H9 (cell line): ENCODE data around the gene PKNOX2. TPM values are rescaled to one million over a fixed set of nuclear protein-coding genes. Genes with fewer than 3 reads are reported as not detected.

Experiments used
- DNase-seq: peaks from one replicate; pipeline ENCODE4 v3.0.0-alpha.2; 2017
- H2AFZ ChIP-seq: one replicate; pipeline ENCODE4 v1.6.1; 2013; ENCODE audit warnings: mild to moderate bottlenecking, low read length, control low read depth, moderate library complexity
- H2AK5ac ChIP-seq: 2 replicates; pipeline ENCODE4 v1.6.1; 2013; ENCODE audit warnings: low read length, control low read depth, mixed read lengths; ENCODE audit not compliant: insufficient read length
- H2BK120ac ChIP-seq: one replicate; pipeline ENCODE4 v1.6.1; 2013; ENCODE audit warnings: low read depth, mild to moderate bottlenecking, low read length, control low read depth, inconsistent platforms; ENCODE audit not compliant: poor library complexity, severe bottlenecking
- H2BK12ac ChIP-seq: 2 replicates; pipeline ENCODE4 v1.6.1; 2013; ENCODE audit warnings: low read length, control low read depth, mixed read lengths, low read depth; ENCODE audit not compliant: insufficient read length
- H2BK15ac ChIP-seq: 2 replicates; pipeline ENCODE4 v1.6.1; 2013; ENCODE audit warnings: low read depth, low read length, control low read depth
- H2BK20ac ChIP-seq: one replicate; pipeline ENCODE4 v1.6.1; 2013; ENCODE audit warnings: low read depth, mild to moderate bottlenecking, low read length, control low read depth, inconsistent platforms; ENCODE audit not compliant: poor library complexity, severe bottlenecking
- H2BK5ac ChIP-seq: 2 replicates; pipeline ENCODE4 v1.6.1; 2013; ENCODE audit warnings: low read length, control low read depth, mixed read lengths; ENCODE audit not compliant: insufficient read length
- H3K14ac ChIP-seq: 2 replicates; pipeline ENCODE4 v1.6.1; 2013; ENCODE audit warnings: low read length, control low read depth; ENCODE audit not compliant: insufficient read depth
- H3K18ac ChIP-seq: 2 replicates; pipeline ENCODE4 v1.6.1; 2013; ENCODE audit warnings: low read depth, mild to moderate bottlenecking, mixed read lengths, low read length, control low read depth; ENCODE audit not compliant: insufficient read length
- H3K23ac ChIP-seq: 2 replicates; pipeline ENCODE4 v1.6.1; 2013; ENCODE audit warnings: low read length, control low read depth, mixed read lengths, low read depth; ENCODE audit not compliant: insufficient read length
- H3K23me2 ChIP-seq: 2 replicates; pipeline ENCODE4 v1.6.1; 2013; ENCODE audit warnings: low read depth, mild to moderate bottlenecking, mixed read lengths, low read length, control low read depth; ENCODE audit not compliant: insufficient read length, poor library complexity, severe bottlenecking
- H3K27ac ChIP-seq: 2 replicates; pipeline ENCODE4 v1.5.1; 2013; ENCODE audit warnings: low read length, control low read depth, mixed read lengths, low read depth; ENCODE audit not compliant: insufficient read length
- H3K27me3 ChIP-seq: 2 replicates; pipeline ENCODE4 v1.6.1; 2013; ENCODE audit warnings: low read length, control low read depth, inconsistent platforms; ENCODE audit not compliant: insufficient read depth
- H3K4ac ChIP-seq: 2 replicates; pipeline ENCODE4 v1.6.1; 2013; ENCODE audit warnings: low read depth, mild to moderate bottlenecking, control low read depth, inconsistent platforms, low read length, moderate library complexity
- H3K4me1 ChIP-seq: 2 replicates; pipeline ENCODE4 v1.6.1; 2013; ENCODE audit warnings: low read length, control low read depth, inconsistent platforms; ENCODE audit not compliant: insufficient read depth
- H3K4me2 ChIP-seq: 2 replicates; pipeline ENCODE4 v1.6.1; 2013; ENCODE audit warnings: low read length, control low read depth, mixed read lengths; ENCODE audit not compliant: insufficient read length, insufficient read depth
- H3K56ac ChIP-seq: 2 replicates; pipeline ENCODE4 v1.6.1; 2013; ENCODE audit warnings: low read depth, mild to moderate bottlenecking, mixed read lengths, low read length, control low read depth; ENCODE audit not compliant: insufficient read length
- H3K79me1 ChIP-seq: 2 replicates; pipeline ENCODE4 v1.6.1; 2013; ENCODE audit warnings: low read depth, mild to moderate bottlenecking, moderate library complexity, low read length, control low read depth, inconsistent platforms; ENCODE audit not compliant: insufficient read depth, poor library complexity, severe bottlenecking
- H3K79me2 ChIP-seq: 2 replicates; pipeline ENCODE4 v1.6.1; 2013; ENCODE audit warnings: low read length, control low read depth, inconsistent platforms; ENCODE audit not compliant: insufficient read depth
- H3K9ac ChIP-seq: 2 replicates; pipeline ENCODE4 v1.6.1; 2013; ENCODE audit warnings: low read length, control low read depth, mixed read lengths; ENCODE audit not compliant: insufficient read length; ENCODE audit errors: extremely low read depth
- H3K9me3 ChIP-seq: one replicate; pipeline ENCODE4 v1.6.1; 2013; ENCODE audit warnings: low read depth, low read length, inconsistent platforms; ENCODE audit not compliant: control insufficient read depth
- H3T11ph ChIP-seq: one replicate; pipeline ENCODE4 v1.6.1; 2013; ENCODE audit warnings: mild to moderate bottlenecking, low read length, control low read depth, inconsistent platforms
- H4K20me1 ChIP-seq: one replicate; pipeline ENCODE4 v1.6.1; 2013; ENCODE audit not compliant: control insufficient read depth, insufficient read length, insufficient read depth
- H4K5ac ChIP-seq: 2 replicates; pipeline ENCODE4 v1.6.1; 2013; ENCODE audit warnings: low read depth, mild to moderate bottlenecking, mixed read lengths, low read length, control low read depth; ENCODE audit not compliant: insufficient read length
- H4K8ac ChIP-seq: replicated peaks from 2 replicates; pipeline ENCODE4 v1.6.1; 2013; ENCODE audit warnings: low read length, control low read depth, mixed read lengths, low read depth; ENCODE audit not compliant: insufficient read length
- H4K91ac ChIP-seq: 2 replicates; pipeline ENCODE4 v1.6.1; 2013; ENCODE audit warnings: low read depth, mild to moderate bottlenecking, moderate library complexity, mixed read lengths, low read length, control low read depth; ENCODE audit not compliant: insufficient read length
- H3K27ac Mint-ChIP-seq, 3 experiments: 2 replicates in 2 of 3; 3 replicates in 1 of 3; pipeline ENCODE4 v1.8.0; 2020 to 2021; ENCODE audit warnings: mixed read lengths in 3 of 3, mild to moderate bottlenecking in 1 of 3, moderate library complexity in 1 of 3
- H3K27me3 Mint-ChIP-seq: 2 replicates; pipeline ENCODE4 v1.8.0; 2021; ENCODE audit warnings: low read depth, mild to moderate bottlenecking, moderate library complexity, mixed read lengths
- H3K36me3 Mint-ChIP-seq, 3 experiments: 2 replicates in 2 of 3; 3 replicates in 1 of 3; pipeline ENCODE4 v1.8.0; 2020 to 2021; ENCODE audit warnings: low read depth in 3 of 3, mixed read lengths in 3 of 3; ENCODE audit not compliant: insufficient read depth in 1 of 3
- H3K4me1 Mint-ChIP-seq, 2 experiments: 2 replicates each; pipeline ENCODE4 v1.8.0; 2020; ENCODE audit warnings: mixed read lengths in 2 of 2
- H3K4me3 Mint-ChIP-seq, 2 experiments: 2 replicates in 1 of 2; 3 replicates in 1 of 2; pipeline ENCODE4 v1.8.0; 2020 to 2021; ENCODE audit warnings: mild to moderate bottlenecking in 2 of 2, mixed read lengths in 2 of 2, moderate library complexity in 1 of 2
- H3K9me3 Mint-ChIP-seq, 2 experiments: 2 replicates in 1 of 2; 3 replicates in 1 of 2; pipeline ENCODE4 v1.8.0; 2020; ENCODE audit warnings: mild to moderate bottlenecking in 2 of 2, mixed read lengths in 2 of 2, moderate library complexity in 1 of 2
- CTCF ChIP-seq: fragments of 200-600 bp; sonication (generic); conservative IDR thresholded peaks from 3 replicates; pipeline ENCODE4 v1.8.0; 2021; ENCODE audit warnings: antibody characterized with exemption, mild to moderate bottlenecking
- WGBS: extraction: QIAGEN DNeasy Blood & Tissue Kit; methylation state at CpG from one replicate; pipeline ENCODE4 v1.1.7; 2013; ENCODE audit warnings: missing lambda C conversion rate, low lambda C conversion rate, mixed read lengths; ENCODE audit not compliant: insufficient read length; ENCODE audit errors: extremely low coverage; 5-methylcytosine and 5-hydroxymethylcytosine counted together
- total RNA-seq: library from RNA; stranded (reverse); gene quantifications from 2 replicates; pipeline ENCODE4 v1.2.1, GENCODE V29; 2021

The PKNOX2 gene
- total RNA-seq, 1 experiment from 2014 or later = 1.3 TPM

DNA sequence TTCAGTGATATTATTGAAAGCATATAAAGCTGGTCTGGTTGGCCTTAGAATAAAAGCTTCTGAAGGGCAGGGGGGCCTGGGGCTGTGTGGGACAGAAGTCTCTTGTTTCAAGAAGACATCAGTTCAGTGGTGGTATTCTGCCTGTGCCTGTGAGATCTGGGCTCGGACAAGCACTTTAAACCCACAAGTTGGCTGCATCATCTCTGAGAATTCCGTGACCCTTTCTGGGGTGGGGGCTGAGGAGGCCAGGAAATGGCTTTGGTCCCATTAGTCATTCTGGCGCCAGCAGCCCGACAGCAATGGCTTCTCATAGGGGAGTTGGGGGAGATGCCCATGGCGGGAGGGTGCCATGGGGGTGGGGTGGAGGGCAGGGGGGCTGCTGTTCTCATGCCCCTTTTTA is 104.1 kb downstream of the PKNOX2 start:
- peaks cover 35 to 60% of the 10 kb centered on the region in 2 experiments for H3K4me1 Mint-ChIP-seq
- Histone ChIP-seq H4K20me1 (peaks cover 2% of the 10 kb centered on the region), H3K27ac (no peak overlapping the region), H4K8ac (no peak overlapping the region), H3K27me3 (no peaks in the 10 kb centered on the region; the same call in 1 of the 2 replicates), H2AFZ (no peak overlapping the region), H3T11ph (no peak overlapping the region), H3K56ac (no peak overlapping the region), H3K23ac (no peak overlapping the region), H3K14ac (no peak overlapping the region), H3K4me2 (no peak overlapping the region), H3K79me2 (no peaks in the 10 kb centered on the region), H3K9ac (no peak overlapping the region), H3K4me1 (peaks cover 2% of the 10 kb centered on the region; the same call in 1 of the 2 replicates), H3K9me3 (no peaks in the 10 kb centered on the region), H2BK5ac (no peak overlapping the region), H2AK5ac (no peak overlapping the region), H3K23me2 (no peaks in the 10 kb centered on the region), H4K91ac (no peak overlapping the region), H2BK15ac (no peak overlapping the region), H3K18ac (no peak overlapping the region), H2BK120ac (no peak overlapping the region), H3K79me1 (no peaks in the 10 kb centered on the region), H4K5ac (no peak overlapping the region), H2BK20ac (no peak overlapping the region), H3K4ac (no peak overlapping the region), H2BK12ac (no peak overlapping the region)
- TF ChIP-seq CTCF = no peak
- WGBS = no CpG with 5 or more reads among the region's 5 CpGs
- no peak for DNase-seq
- H3K27ac Mint-ChIP-seq = no peak overlapping the region; a peak in 1 of 7 replicates
- no peaks in the 10 kb centered on the region for H3K9me3 Mint-ChIP-seq
- no peaks in the 10 kb centered on the region for H3K36me3 Mint-ChIP-seq
- peaks cover 13% of the 10 kb centered on the region for H3K27me3 Mint-ChIP-seq
- no peak overlapping the region for H3K4me3 Mint-ChIP-seq
